ENCODE data around the gene PDE11A. TPM values are rescaled to one million over a fixed set of nuclear protein-coding genes. Genes with fewer than 3 reads are reported as not detected.

The PDE11A gene
- total RNA-seq, 2 experiments from 2014 or later = not detected

GRCh38 chr2:177600917-177601316 lies 471.7 kb downstream of the PDE11A start:
- H3K27ac ChIP-seq (ENCODE audit: low read depth in 1 of 2, low read length in 2 of 2) = no peak overlapping the region
- peaks cover 0 to 4% of the 10 kb centered on the region in 2 experiments for H3K9me3 ChIP-seq (ENCODE audit: control insufficient read depth in 1 of 2, insufficient read depth in 1 of 2, low read length in 2 of 2)
- H3K27ac Mint-ChIP-seq = no peak overlapping the region
- ATAC-seq (ENCODE audit: poor library complexity) (no peak), DNase-seq (no peak)
- no peak for TF ChIP-seq CTCF (IDR thresholded peaks at IDR 0.05)
- POLR2A ChIA-PET = no interaction called here
- no peak overlapping the region for H3K4me3 ChIP-seq (ENCODE audit: low read length)
- no peaks in the 10 kb centered on the region for H3K4me1 Mint-ChIP-seq (ENCODE audit: low read depth)
- H3K9me3 Mint-ChIP-seq = no peaks in the 10 kb centered on the region
- H3K27me3 Mint-ChIP-seq = peaks cover 13% of the 10 kb centered on the region
- H3K27me3 ChIP-seq (ENCODE audit: control insufficient read depth in 1 of 2, insufficient read depth in 2 of 2, low read length in 2 of 2) = peaks cover 0 to 3% of the 10 kb centered on the region in 2 experiments
- intact Hi-C loops (cut with DNase I, micrococcal nuclease) = loop anchor here in 1 of 2 experiments (5.0 to 10.0 kb wide), 2 partner anchors 266 to 439 kb away; no protein-coding TSS in a partner anchor
- no peaks in the 10 kb centered on the region for H3K36me3 ChIP-seq (ENCODE audit: insufficient read depth, low read length)
- no peak overlapping the region for H3K4me3 Mint-ChIP-seq
- no peaks in the 10 kb centered on the region for H3K36me3 Mint-ChIP-seq (ENCODE audit: low read depth)
- CTCF ChIA-PET = no interaction called here
- H3K4me1 ChIP-seq (ENCODE audit: insufficient read depth, low read length) = no peaks in the 10 kb centered on the region

- DNase-seq (no peak), ATAC-seq (ENCODE audit: poor library complexity) (no peak)
- H3K27me3 ChIP-seq (ENCODE audit: control insufficient read depth in 1 of 2, insufficient read depth in 2 of 2, low read length in 2 of 2) = peaks cover 0 to 3% of the 10 kb centered on the region in 2 experiments
- Mint-ChIP-seq H3K36me3 (ENCODE audit: low read depth) (no peaks in the 10 kb centered on the region), H3K4me3 (no peak overlapping the region), H3K27me3 (peaks cover 16% of the 10 kb centered on the region), H3K27ac (no peak overlapping the region), H3K9me3 (no peaks in the 10 kb centered on the region), H3K4me1 (ENCODE audit: low read depth) (no peaks in the 10 kb centered on the region)
- intact Hi-C loops (cut with DNase I, micrococcal nuclease) = loop anchor here in 1 of 2 experiments (5.0 to 10.0 kb wide), 2 partner anchors 265 to 438 kb away; no protein-coding TSS in a partner anchor
- ChIA-PET CTCF (no interaction called here), POLR2A (no interaction called here)
- H3K27ac ChIP-seq (ENCODE audit: low read depth in 1 of 2, low read length in 2 of 2) = no peak overlapping the region
- peaks cover 0 to 4% of the 10 kb centered on the region in 2 experiments for H3K9me3 ChIP-seq (ENCODE audit: control insufficient read depth in 1 of 2, insufficient read depth in 1 of 2, low read length in 2 of 2)
- H3K36me3 ChIP-seq (ENCODE audit: insufficient read depth, low read length) = no peaks in the 10 kb centered on the region
- H3K4me1 ChIP-seq (ENCODE audit: insufficient read depth, low read length) = no peaks in the 10 kb centered on the region
- no peak overlapping the region for H3K4me3 ChIP-seq (ENCODE audit: low read length)
- no peak for TF ChIP-seq CTCF (IDR thresholded peaks at IDR 0.05)
These were observed 472.6 kb downstream of the PDE11A start for GRCh38 chr2:177599956-177600355.

GRCh38 chr2:177599139-177599688 lies 473.4 kb downstream of the PDE11A start:
- DNase-seq (no peak), ATAC-seq (ENCODE audit: poor library complexity) (no peak)
- H3K36me3 ChIP-seq (ENCODE audit: insufficient read depth, low read length) = no peaks in the 10 kb centered on the region
- Mint-ChIP-seq H3K27ac (no peak overlapping the region), H3K4me1 (ENCODE audit: low read depth) (no peaks in the 10 kb centered on the region), H3K27me3 (peaks cover 16% of the 10 kb centered on the region), H3K36me3 (ENCODE audit: low read depth) (no peaks in the 10 kb centered on the region), H3K9me3 (no peaks in the 10 kb centered on the region), H3K4me3 (no peak overlapping the region)
- no peak overlapping the region for H3K4me3 ChIP-seq (ENCODE audit: low read length)
- peaks cover 0 to 3% of the 10 kb centered on the region in 2 experiments for H3K27me3 ChIP-seq (ENCODE audit: control insufficient read depth in 1 of 2, insufficient read depth in 2 of 2, low read length in 2 of 2)
- H3K9me3 ChIP-seq (ENCODE audit: control insufficient read depth in 1 of 2, insufficient read depth in 1 of 2, low read length in 2 of 2) = peaks cover 0 to 4% of the 10 kb centered on the region in 2 experiments
- ChIA-PET POLR2A (no interaction called here), CTCF (no interaction called here)
- TF ChIP-seq CTCF (IDR thresholded peaks at IDR 0.05) = no peak
- H3K27ac ChIP-seq (ENCODE audit: low read depth in 1 of 2, low read length in 2 of 2) = no peak overlapping the region
- intact Hi-C loops (cut with DNase I, micrococcal nuclease) = no loop called here
- no peaks in the 10 kb centered on the region for H3K4me1 ChIP-seq (ENCODE audit: insufficient read depth, low read length)
